ENCODE measurements around the gene RPL35A.
"Not testable (repeated sequence)": the region's sequence is repeated elsewhere in the genome, so short reads cannot be mapped to it uniquely, and the experiment has no call there.

RPL35A gene

GRCh38 chr3:197949778-197950676, at the start of gene RPL35A:
Gene RPL35A (plus strand): TSS chr3:197950190. CDS start chr3:197950968, 778 bp downstream.
- POLR2A ChIA-PET = interaction anchor here (0.5 to 0.6 kb wide), 2 partner anchors 8 to 30 kb away, joined by 3 to 4 read pairs; no protein-coding TSS in a partner anchor
- CTCF ChIA-PET = interaction anchor here (0.9 to 1.3 kb wide), 2 partner anchors 9 to 47 kb away, joined by 3 to 5 read pairs; a partner anchor contains a TSS
- TF ChIP-seq CTCF (IDR thresholded peaks at IDR 0.05; ENCODE audit: control extremely low read depth, extremely low read depth, low read depth, missing control alignments) = no peak
- DNase-seq (ENCODE audit: extremely low spot score) = peak; percentile 89

- no peak for TF ChIP-seq CTCF (IDR thresholded peaks at IDR 0.05; ENCODE audit: control extremely low read depth, extremely low read depth, low read depth, missing control alignments)
- ChIA-PET POLR2A (no interaction called here), CTCF (no interaction called here)
- DNase-seq (ENCODE audit: extremely low spot score) = no peak
Measured at GRCh38 chr3:197901626-197902025, 48.4 kb upstream of the RPL35A start.

- CTCF ChIA-PET = interaction anchor here (0.6 to 3.6 kb wide), 22 partner anchors 8 to 183 kb away, joined by 3 to 43 read pairs (median 4); no protein-coding TSS in a partner anchor
Measured at GRCh38 chr3:197906023-197906849, 43.8 kb upstream of the RPL35A start.

GRCh38 chr3:197906850-197907187, 43.2 kb upstream of the RPL35A start:
- DNase-seq (ENCODE audit: extremely low spot score) = no peak
- ChIA-PET POLR2A (interaction anchor here (0.5 kb wide), 1 partner anchor 50 kb away, joined by 3 read pairs; no protein-coding TSS in a partner anchor), CTCF (interaction anchor here (0.7 to 3.6 kb wide), 7 partner anchors 9 to 60 kb away, joined by 3 to 43 read pairs (median 6); no protein-coding TSS in a partner anchor)
- no peak for TF ChIP-seq CTCF (IDR thresholded peaks at IDR 0.05; ENCODE audit: control extremely low read depth, extremely low read depth, low read depth, missing control alignments)

More at GRCh38 chr3:197906023-197906849, 43.8 kb upstream of the RPL35A start:
- peak; percentile 93 for TF ChIP-seq CTCF (IDR thresholded peaks at IDR 0.05; ENCODE audit: control extremely low read depth, extremely low read depth, low read depth, missing control alignments)
- POLR2A ChIA-PET = interaction anchor here (0.5 to 0.6 kb wide), 2 partner anchors 32 to 50 kb away, joined by 3 read pairs; no protein-coding TSS in a partner anchor
- DNase-seq (ENCODE audit: extremely low spot score) = peak; percentile 77

- POLR2A ChIA-PET = no interaction called here
- TF ChIP-seq CTCF (IDR thresholded peaks at IDR 0.05; ENCODE audit: control extremely low read depth, extremely low read depth, low read depth, missing control alignments) = no peak
- no peak for DNase-seq (ENCODE audit: extremely low spot score)
Measured at GRCh38 chr3:197907196-197907595, 42.8 kb upstream of the RPL35A start.

GRCh38 chr3:197908550-197908949, 41.4 kb upstream of the RPL35A start:
- CTCF ChIA-PET = interaction anchor here (1.8 to 2.5 kb wide), 2 partner anchors 15 to 34 kb away, joined by 7 to 13 read pairs; no protein-coding TSS in a partner anchor
- DNase-seq (ENCODE audit: extremely low spot score); POLR2A ChIA-PET: not testable (repeated sequence)

More at GRCh38 chr3:197907196-197907595, 42.8 kb upstream of the RPL35A start:
- CTCF ChIA-PET = interaction anchor here (0.7 to 3.6 kb wide), 7 partner anchors 9 to 59 kb away, joined by 3 to 43 read pairs (median 6); no protein-coding TSS in a partner anchor
